AG04449 (cell line): ENCODE results near the gene NOP56.

ENCODE experiments used
- CTCF ChIA-PET: fragments of 350-600 bp; formaldehyde crosslinking; extraction: SDS; loops from one replicate; lab custom pipeline; 2021; ENCODE audit warnings: antibody characterized with exemption; lab: Yijun Ruan, JAX
- POLR2A ChIA-PET: fragments of 400-600, 350-600 bp; formaldehyde crosslinking; extraction: SDS; loops from one replicate; lab custom pipeline; 2020; ENCODE audit warnings: antibody characterized with exemption, inconsistent platforms; lab: Yijun Ruan, JAX
- DNase-seq: peaks from one replicate; pipeline ENCODE4 v3.0.0-alpha.2; 2010; ENCODE audit warnings: low read depth, low spot score
- H3K4me3 ChIP-seq: 2 replicates; pipeline ENCODE4 v1.5.1; 2011; ENCODE audit warnings: low read depth, mild to moderate bottlenecking, control low read depth, low read length
- TF ChIP-seq, protein P1 (sequence below): IDR thresholded peaks from one replicate; pipeline ENCODE4 v1.5.1; 2011; ENCODE audit warnings: mild to moderate bottlenecking, moderate library complexity, low read length, control low read depth, inconsistent platforms; ENCODE audit not compliant: insufficient read depth; ENCODE audit errors: missing control alignments

The NOP56 gene

DNA sequence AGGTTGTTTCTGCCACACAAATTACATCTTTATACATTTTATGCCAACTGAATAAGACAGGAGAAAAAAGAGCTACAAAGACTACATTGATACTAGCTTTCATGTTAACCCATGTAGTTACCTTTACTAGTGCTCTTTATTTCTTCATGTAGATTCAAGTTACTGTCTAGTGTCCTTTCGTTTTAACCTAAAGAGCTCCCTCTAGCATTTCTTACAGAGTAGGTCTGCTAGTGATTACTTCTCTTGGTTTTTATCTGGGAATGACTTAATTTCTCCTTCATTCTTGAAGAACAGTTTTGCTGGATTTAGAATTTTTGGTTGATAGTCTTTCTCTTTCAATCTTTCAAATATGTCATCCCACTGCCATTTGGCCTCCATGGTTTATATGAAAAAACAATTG lies 21.2 kb upstream of the NOP56 start:
- TF ChIP-seq, protein P1, sequence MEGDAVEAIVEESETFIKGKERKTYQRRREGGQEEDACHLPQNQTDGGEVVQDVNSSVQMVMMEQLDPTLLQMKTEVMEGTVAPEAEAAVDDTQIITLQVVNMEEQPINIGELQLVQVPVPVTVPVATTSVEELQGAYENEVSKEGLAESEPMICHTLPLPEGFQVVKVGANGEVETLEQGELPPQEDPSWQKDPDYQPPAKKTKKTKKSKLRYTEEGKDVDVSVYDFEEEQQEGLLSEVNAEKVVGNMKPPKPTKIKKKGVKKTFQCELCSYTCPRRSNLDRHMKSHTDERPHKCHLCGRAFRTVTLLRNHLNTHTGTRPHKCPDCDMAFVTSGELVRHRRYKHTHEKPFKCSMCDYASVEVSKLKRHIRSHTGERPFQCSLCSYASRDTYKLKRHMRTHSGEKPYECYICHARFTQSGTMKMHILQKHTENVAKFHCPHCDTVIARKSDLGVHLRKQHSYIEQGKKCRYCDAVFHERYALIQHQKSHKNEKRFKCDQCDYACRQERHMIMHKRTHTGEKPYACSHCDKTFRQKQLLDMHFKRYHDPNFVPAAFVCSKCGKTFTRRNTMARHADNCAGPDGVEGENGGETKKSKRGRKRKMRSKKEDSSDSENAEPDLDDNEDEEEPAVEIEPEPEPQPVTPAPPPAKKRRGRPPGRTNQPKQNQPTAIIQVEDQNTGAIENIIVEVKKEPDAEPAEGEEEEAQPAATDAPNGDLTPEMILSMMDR = no peak
- ChIA-PET POLR2A (no interaction called here), CTCF (interaction anchor here (1.2 to 1.9 kb wide), 3 partner anchors 13 to 424 kb away, joined by 3 to 4 read pairs (median 4); no protein-coding TSS in a partner anchor)
- no peak overlapping the region for H3K4me3 ChIP-seq
- no peak for DNase-seq

GRCh38 chr20:2633381-2633780 lies 19.1 kb upstream of the NOP56 start:
- no peak for DNase-seq
- H3K4me3 ChIP-seq = no peak overlapping the region
- ChIA-PET CTCF (interaction anchor here (1.5 kb wide), 1 partner anchor 14 kb away, joined by 5 read pairs; no protein-coding TSS in a partner anchor), POLR2A (no interaction called here)
- TF ChIP-seq, protein P1 = no peak

GRCh38 chr20:2637246-2637645 lies 15.2 kb upstream of the NOP56 start:
- TF ChIP-seq, protein P1 = no peak
- no peak overlapping the region for H3K4me3 ChIP-seq
- ChIA-PET POLR2A (interaction anchor here (0.9 to 1.6 kb wide), 3 partner anchors 14 to 167 kb away, joined by 3 to 6 read pairs (median 3); partner anchors contain the start of gene NOP56), CTCF (interaction anchor here (1.1 to 2.8 kb wide), 2 partner anchors 10 to 13 kb away, joined by 3 to 14 read pairs; no protein-coding TSS in a partner anchor)
- no peak for DNase-seq

DNA sequence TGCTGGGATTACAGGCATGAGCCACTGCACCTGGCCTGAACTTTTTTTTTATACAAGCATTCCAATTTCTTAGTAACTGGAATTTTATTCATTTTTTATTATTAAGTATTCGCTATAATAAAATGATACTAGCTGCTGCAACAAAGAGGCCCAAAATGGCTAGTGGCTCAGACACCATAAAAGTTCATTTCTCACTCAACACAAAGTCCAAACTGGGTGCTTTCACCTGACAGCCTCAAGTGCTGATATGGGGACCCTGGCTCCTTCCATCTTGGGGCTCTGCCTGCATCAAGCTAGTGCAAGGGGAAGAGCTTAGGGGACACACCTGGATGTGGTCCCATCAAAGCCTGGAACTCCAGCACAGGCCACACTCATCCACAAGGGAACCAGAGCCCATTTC lies 12.2 kb upstream of the NOP56 start:
- ChIA-PET CTCF (no interaction called here), POLR2A (no interaction called here)
- no peak overlapping the region for H3K4me3 ChIP-seq
- DNase-seq = no peak
- TF ChIP-seq, protein P1 = no peak

DNA sequence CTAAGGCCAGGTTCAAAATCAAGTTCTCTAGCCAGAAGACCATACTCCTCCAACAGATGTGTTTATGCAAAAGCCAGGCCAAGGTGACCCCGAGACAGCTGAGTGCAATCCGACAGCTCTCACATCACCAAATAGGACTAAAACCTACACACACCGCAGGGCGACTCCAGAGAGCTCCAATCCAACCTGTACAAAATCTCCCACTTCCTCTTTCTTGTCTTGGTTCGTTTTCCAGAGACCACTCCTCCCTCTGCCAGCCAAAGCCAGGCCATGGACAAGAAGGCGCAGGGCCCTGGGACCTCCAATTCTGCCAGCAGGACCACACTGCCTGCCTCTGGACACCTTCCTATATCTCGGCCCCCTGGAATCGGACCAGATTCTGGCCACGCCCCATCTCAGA lies 11.5 kb upstream of the NOP56 start:
- CTCF ChIA-PET = interaction anchor here (3.0 kb wide), 1 partner anchor 117 kb away, joined by 10 read pairs; no protein-coding TSS in a partner anchor
- POLR2A ChIA-PET = no interaction called here
- no peak for DNase-seq
- H3K4me3 ChIP-seq = no peak overlapping the region
- TF ChIP-seq, protein P1 = no peak

GRCh38 chr20:2643708-2644107 lies 8.7 kb upstream of the NOP56 start:
- POLR2A ChIA-PET = no interaction called here
- CTCF ChIA-PET = interaction anchor here (0.9 to 3.1 kb wide), 6 partner anchors 12 to 136 kb away, joined by 3 to 12 read pairs (median 4); no protein-coding TSS in a partner anchor
- DNase-seq = no peak
- TF ChIP-seq, protein P1 = no peak
- no peak overlapping the region for H3K4me3 ChIP-seq
